NCI-H2227 (cell line): ENCODE data around the gene CDK1.
"Not testable (repeated sequence)": the region's sequence is repeated elsewhere in the genome, so short reads cannot be mapped to it uniquely, and the experiment has no call there.

Experiments used
- DNase-seq: peaks from one replicate; lab custom pipeline; 2025; ENCODE audit not compliant: unreplicated experiment; lab: John Stamatoyannopoulos, UW

Gene CDK1

DNA sequence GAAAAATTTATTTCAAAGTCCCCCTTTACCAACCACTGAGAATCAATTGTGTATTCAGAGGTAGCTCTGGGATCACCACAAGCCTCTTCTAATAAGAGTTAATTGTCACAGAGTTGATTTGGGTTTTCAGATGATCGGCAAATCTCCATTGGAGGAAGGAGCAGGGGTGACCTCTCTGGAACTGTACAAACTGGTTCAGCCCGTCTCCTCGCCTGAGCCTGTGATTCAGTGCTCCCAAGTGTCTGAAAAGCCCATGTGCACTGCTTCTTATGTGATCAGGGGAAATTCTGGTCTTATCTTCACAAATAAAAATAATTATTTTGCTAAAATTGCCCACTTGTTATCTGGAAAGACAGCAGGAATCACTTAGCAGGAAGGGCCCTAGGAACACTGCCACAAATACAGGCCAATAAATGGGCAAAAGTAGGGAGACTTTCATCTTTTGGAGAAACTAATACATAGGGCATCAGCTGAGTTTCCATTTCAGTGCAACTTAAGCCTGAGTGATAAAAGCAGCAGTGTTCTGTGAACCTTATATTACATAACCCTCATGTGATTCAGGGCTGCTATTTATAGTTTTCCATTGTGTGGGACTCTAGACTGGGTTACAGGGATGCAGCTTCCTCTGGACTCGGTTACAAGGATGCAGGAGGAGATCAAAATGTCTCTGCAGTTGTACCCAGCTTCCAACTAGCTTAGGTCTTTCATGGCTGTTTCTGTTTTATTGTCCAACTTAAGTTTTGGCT is 32.3 kb downstream of the CDK1 start:
- DNase-seq, result peak; percentile 15

DNA sequence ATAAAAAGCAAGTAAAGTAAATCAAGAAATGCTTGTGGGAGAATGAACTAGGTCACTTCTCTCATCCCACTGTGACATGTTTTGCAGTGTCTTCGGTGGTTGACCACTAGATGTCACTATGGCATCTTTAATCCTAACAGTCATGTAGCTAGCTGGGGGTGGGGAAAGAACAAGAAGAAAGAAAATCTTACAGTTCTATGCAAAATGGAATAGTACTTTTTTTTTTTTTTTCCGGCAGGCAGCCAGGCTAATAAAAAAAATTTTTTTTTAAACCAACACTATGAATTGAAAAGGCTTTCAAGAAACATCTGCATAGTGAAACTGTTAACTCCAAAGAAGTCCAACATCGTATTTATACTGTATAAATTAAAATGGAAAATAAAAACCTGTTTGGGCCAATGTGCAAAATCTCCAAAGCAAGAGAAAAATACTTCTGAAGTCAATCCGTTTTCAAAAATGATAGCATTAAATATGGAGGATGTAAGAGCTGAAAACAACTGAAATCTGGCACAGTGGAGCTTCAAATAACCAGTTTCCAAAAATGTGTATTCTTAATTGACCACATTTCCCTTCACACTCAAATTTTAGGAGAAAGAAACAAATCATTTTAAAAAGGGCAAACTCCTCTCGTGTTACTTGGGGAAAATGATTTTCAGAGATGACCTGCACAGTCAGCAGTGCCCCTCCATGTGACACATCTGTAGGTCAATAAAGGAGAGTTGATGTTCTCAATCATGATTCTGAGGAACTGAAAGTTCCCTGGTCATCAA is 38.5 kb downstream of the CDK1 start:
- peak; percentile 74 for DNase-seq

GRCh38 chr10:60817398-60817805 is 39.1 kb downstream of the CDK1 start:
- no peak for DNase-seq

DNA sequence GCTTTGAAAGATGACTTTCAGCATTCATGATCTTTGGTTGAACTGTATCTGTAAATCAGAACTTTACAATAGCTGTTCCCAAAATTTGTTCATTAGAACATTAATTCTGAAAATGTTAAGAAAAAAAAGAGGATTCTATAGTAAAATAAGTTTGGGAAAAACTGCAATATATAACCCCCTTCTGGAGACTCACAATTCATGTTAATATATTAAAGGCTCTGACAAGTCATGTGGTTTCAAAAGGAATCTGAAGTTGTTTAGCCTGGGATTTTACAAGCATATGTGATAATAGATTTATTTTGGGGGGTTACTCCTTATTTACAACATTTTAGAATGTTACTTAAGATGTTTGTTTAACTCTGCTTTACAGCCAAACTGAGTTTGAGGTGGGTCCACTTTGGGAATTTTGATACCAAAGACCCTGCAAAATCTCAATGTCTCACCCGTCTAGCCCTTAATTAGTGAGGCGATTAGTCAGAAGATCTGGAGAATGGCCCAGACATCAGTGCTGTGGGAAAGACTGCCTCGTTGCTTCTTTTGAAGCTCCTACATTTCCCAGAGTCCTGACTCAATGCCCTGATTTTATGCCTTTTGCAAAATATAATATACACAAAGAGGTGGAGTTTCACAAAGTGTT is 40.0 kb downstream of the CDK1 start:
- DNase-seq, result no peak

GRCh38 chr10:60819271-60819670 is 41.0 kb downstream of the CDK1 start:
- DNase-seq, result no peak

DNA sequence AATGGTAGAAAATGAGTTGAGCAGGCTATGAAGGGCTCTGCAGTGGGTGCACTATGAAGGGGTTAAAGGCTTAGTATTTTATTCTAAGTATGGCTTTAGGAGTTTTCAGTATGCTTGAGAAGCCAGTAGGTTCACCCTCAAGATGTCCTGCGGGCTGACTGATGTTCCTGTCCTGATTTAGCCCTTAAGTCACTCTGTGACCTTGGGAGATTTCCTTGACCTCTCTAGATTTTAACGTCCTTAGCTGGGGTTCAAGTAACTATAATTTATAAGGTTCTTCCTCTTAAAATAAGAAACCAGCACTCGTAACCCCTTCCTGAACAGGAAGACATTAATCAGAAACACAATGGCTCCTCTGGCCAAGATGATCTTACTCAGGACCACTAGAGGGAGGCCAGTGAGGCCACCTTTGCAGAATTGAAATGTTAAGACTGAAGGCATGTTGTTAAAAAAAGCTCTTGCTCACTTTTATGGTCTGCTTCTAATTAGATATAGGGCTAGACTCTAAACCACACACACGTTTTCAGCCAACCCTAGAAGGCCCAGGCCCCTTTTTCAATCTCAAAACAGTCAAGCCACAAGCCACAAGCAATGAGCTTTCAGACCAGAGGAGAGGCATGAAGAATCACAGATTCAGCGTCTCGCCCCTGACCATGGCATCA is 41.9 kb downstream of the CDK1 start:
- DNase-seq, result no peak

DNA sequence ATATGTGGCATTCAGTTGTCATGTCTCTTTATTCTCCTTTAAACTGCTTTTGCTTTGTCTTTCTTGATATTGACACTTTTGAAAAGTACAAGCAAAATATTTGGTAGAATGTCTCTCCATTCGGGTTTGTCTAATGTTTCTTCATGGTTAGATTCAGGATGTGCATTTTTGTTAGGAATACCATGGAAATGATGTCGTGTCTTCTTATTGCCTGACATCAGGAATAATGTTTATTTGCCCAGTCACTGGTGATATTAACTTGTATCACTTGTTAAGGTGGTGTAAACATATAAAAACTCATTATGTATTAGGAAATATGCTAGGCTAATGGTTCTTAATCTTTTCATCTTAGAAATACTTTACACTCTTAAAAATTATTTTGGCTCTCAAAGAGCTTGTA is 43.4 kb downstream of the CDK1 start:
- no peak for DNase-seq

DNA sequence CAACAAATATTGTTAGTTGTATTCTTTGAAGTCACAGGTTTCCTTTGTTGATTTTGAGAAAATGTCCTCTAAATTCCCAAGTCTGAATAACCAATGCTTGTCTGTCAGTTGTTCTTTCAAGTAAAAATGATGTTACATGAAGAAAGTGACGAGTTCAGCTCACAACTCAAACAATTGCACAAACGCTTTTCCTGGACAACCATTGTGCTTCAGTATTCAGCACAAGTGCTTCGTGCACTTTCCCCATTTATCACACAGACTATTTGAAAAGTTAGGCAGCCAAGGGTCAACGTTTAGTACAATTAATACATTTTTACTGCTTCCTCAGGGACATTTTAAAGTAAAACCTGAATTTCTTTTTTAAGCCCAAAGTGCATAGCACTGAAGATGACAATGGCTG is 44.5 kb downstream of the CDK1 start:
- no peak for DNase-seq

DNA sequence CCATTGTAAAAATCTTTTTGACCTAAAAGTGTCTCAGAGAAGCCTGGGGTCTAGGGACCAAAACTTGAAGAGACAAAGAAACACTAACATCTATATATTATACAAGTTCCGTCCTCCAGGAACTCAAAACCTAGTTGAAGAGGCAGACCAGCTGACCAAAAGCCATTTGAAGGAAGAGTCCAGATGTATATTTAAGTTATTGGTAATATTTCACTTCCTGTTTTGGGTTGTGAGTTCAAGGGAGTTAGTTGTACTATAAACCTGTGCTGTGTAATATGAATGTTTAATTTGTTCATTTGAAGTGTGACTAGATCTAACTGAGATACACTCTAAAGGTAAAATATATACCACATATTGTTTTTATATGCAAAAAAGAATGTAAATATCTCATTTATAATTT is 45.0 kb downstream of the CDK1 start:
- no peak for DNase-seq

GRCh38 chr10:60825520-60825919 is 47.2 kb downstream of the CDK1 start:
- no peak for DNase-seq

DNA sequence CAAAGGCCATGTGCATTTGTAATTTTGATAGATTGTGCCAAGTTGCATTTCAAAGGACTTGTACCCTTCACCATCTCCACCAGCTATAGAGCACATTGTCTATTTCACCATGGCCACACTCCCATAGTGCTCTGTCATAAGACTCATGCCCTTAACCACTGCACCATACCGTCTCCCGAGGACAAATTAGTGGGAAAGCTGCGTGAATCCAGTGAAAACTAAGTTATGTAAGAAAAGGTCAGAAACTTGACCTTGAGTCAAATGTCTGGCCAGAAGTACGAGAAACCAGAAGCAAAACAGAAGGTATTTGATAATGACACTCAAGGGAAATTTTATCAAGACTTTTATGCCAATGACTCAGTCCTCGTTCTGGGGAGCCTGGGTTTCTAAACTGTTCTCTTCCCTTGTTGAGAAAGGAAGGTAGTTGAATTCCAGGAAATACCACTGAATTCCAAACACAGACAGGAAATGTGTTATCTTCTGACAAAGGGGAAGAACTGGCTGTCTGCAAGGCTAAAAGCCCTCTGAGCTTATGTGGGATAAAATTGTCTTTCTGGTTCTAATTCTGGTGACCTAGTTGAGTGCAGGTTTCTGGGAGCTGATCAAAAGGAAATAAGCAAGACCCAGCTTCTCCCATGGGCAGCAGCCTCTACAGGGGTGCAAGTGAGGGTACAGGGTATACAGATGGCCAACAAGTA is 49.7 kb downstream of the CDK1 start:
- DNase-seq, result no peak

DNA sequence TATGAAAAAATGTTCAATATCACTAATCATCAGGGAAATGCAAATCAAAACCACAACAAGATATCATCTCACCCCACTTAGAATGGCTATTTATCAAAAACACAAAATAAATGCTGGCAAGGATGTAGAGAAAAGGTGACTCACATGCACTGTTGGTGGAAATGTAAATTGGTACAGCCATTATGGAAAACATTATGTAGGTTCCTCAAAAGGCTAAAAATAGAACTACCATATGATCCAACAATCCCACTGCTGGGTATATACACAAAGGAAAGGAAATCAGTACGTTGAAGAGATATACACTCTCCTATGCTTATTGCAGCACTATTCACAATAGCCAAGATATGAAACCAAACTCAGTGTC is 50.2 kb downstream of the CDK1 start:
- no peak for DNase-seq

- DNase-seq, result not testable (repeated sequence)
These were observed 53.9 kb downstream of the CDK1 start for GRCh38 chr10:60832136-60832535.

- DNase-seq, result no peak
These were observed 56.1 kb downstream of the CDK1 start for GRCh38 chr10:60834401-60834800.

GRCh38 chr10:60835049-60835448 is 56.8 kb downstream of the CDK1 start:
- DNase-seq, result no peak

GRCh38 chr10:60841227-60841626 is 62.9 kb downstream of the CDK1 start:
- DNase-seq, result not testable (repeated sequence)

DNA sequence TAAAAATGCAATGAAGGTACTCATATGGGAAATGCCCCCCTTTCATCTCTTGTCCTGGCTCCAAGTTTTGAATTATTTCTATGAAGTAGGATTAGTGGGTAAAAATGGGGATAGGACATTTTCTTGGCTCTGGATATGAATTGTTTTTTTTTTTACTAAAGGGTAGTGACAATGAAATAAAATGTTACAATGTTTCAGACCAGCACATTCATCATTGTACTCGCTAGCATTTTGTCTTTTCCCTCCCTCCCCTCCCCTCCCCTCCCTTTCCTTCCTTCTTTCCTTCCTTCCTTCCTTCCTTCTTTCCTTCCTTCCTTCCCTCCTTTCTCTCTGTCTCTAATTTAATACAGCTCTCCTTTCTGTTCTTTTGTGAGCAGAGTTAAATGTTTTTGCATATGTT is 64.4 kb downstream of the CDK1 start:
- DNase-seq, result no peak
